ENCODE data around the gene GJA4.
"Not testable (repeated sequence)": the region's sequence is repeated elsewhere in the genome, so short reads cannot be mapped to it uniquely, and the experiment has no call there.

Gene GJA4

GRCh38 chr1:34770891-34771504 is 21.8 kb upstream of the GJA4 start:
- DNase-seq: no peak

- DNase-seq: no peak
Measured at GRCh38 chr1:34771573-34772371, 21.0 kb upstream of the GJA4 start.

- not testable (repeated sequence) for DNase-seq
Measured at GRCh38 chr1:34773114-34773513, 19.7 kb upstream of the GJA4 start.

- no peak for DNase-seq
Measured at GRCh38 chr1:34774957-34775356, 17.8 kb upstream of the GJA4 start.

- DNase-seq: no peak
Measured at GRCh38 chr1:34776911-34777310, 15.9 kb upstream of the GJA4 start.

- no peak for DNase-seq
Measured at GRCh38 chr1:34777519-34778321, 15.1 kb upstream of the GJA4 start.

GRCh38 chr1:34778381-34778780 is 14.4 kb upstream of the GJA4 start:
- no peak for DNase-seq

GRCh38 chr1:34779005-34779404 is 13.8 kb upstream of the GJA4 start:
- DNase-seq: no peak

- no peak for DNase-seq
Measured at GRCh38 chr1:34779526-34779925, 13.3 kb upstream of the GJA4 start.

- no peak for DNase-seq
Measured at GRCh38 chr1:34779962-34780361, 12.8 kb upstream of the GJA4 start.

- no peak for DNase-seq
Measured at GRCh38 chr1:34780528-34780927, 12.3 kb upstream of the GJA4 start.

- DNase-seq: no peak
Measured at GRCh38 chr1:34781071-34781843, 11.5 kb upstream of the GJA4 start, which contains the start of gene GJB3. Gene GJB3, plus strand, starts transcription at chr1:34781214. Its CDS starts 3,549 bp downstream, at chr1:34784763.

GRCh38 chr1:34781844-34782391 is 10.9 kb upstream of the GJA4 start:
- no peak for DNase-seq

- no peak for DNase-seq
Measured at GRCh38 chr1:34784751-34785221, 8.0 kb upstream of the GJA4 start.

GRCh38 chr1:34785231-34785874 is 7.4 kb upstream of the GJA4 start:
- no peak for DNase-seq

GRCh38 chr1:34785875-34786470 is 6.8 kb upstream of the GJA4 start:
- no peak for DNase-seq

- peak; percentile 78 for DNase-seq
Measured at GRCh38 chr1:34786521-34787325, 6.1 kb upstream of the GJA4 start.

- DNase-seq: no peak
Measured at GRCh38 chr1:34787461-34788420, 5.1 kb upstream of the GJA4 start.

GRCh38 chr1:34790985-34791384 is 1.8 kb upstream of the GJA4 start:
- DNase-seq: no peak

Measured in suppressor macrophage treated with lipopolysaccharide for 4 hours (primary cell).